Activated naive CD4-positive, alpha-beta T cell (primary cell): ENCODE data around the gene THAP4.

Experiments
- DNase-seq, 4 experiments: peaks; one replicate each; lab custom pipeline; 2025; lab: John Stamatoyannopoulos, UW

The THAP4 gene

GRCh38 chr2:241563981-241564595 is 72.9 kb downstream of the THAP4 start:
- no peak for DNase-seq

GRCh38 chr2:241563571-241563980 is 73.4 kb downstream of the THAP4 start:
- DNase-seq, result no peak

- no peak for DNase-seq
Measured at GRCh38 chr2:241563031-241563507, 73.9 kb downstream of the THAP4 start.

GRCh38 chr2:241562269-241562891 is 74.6 kb downstream of the THAP4 start:
- no peak for DNase-seq

- no peak for DNase-seq
Measured at GRCh38 chr2:241561832-241562231, 75.1 kb downstream of the THAP4 start.

- DNase-seq, result no peak
Measured at GRCh38 chr2:241560883-241561474, 76.0 kb downstream of the THAP4 start.

- DNase-seq, result no peak
Measured at GRCh38 chr2:241560162-241560882, 76.6 kb downstream of the THAP4 start.

GRCh38 chr2:241559323-241560161 is 77.4 kb downstream of the THAP4 start:
- no peak for DNase-seq

GRCh38 chr2:241558532-241559322 is 78.2 kb downstream of the THAP4 start, which contains the start of gene BOK:
Gene BOK (plus strand): TSS chr2:241558745. CDS start chr2:241559484, 739 bp downstream.
- DNase-seq, result no peak

- DNase-seq, result no peak
Measured at GRCh38 chr2:241556746-241557145, 80.2 kb downstream of the THAP4 start.

GRCh38 chr2:241555711-241556110 is 81.2 kb downstream of the THAP4 start:
- no peak for DNase-seq

GRCh38 chr2:241554610-241555322 is 82.2 kb downstream of the THAP4 start:
- DNase-seq, result no peak

- no peak for DNase-seq
Measured at GRCh38 chr2:241553981-241554380, 83.0 kb downstream of the THAP4 start.

GRCh38 chr2:241553512-241553830 is 83.5 kb downstream of the THAP4 start:
- no peak for DNase-seq

GRCh38 chr2:241551998-241552737 is 84.8 kb downstream of the THAP4 start:
- DNase-seq, result no peak

- no peak for DNase-seq
Measured at GRCh38 chr2:241551599-241551997, 85.4 kb downstream of the THAP4 start.

GRCh38 chr2:241550616-241551580 is 86.1 kb downstream of the THAP4 start:
- no peak for DNase-seq

- no peak for DNase-seq
Measured at GRCh38 chr2:241548451-241548835, 88.5 kb downstream of the THAP4 start.
